GM04504 (cell line): ENCODE measurements around the gene BRSK1.

Experiments
- DNase-seq: peaks from one replicate; pipeline ENCODE4 v3.0.0-alpha.2; 2012; ENCODE audit warnings: low read depth

The BRSK1 gene

DNA sequence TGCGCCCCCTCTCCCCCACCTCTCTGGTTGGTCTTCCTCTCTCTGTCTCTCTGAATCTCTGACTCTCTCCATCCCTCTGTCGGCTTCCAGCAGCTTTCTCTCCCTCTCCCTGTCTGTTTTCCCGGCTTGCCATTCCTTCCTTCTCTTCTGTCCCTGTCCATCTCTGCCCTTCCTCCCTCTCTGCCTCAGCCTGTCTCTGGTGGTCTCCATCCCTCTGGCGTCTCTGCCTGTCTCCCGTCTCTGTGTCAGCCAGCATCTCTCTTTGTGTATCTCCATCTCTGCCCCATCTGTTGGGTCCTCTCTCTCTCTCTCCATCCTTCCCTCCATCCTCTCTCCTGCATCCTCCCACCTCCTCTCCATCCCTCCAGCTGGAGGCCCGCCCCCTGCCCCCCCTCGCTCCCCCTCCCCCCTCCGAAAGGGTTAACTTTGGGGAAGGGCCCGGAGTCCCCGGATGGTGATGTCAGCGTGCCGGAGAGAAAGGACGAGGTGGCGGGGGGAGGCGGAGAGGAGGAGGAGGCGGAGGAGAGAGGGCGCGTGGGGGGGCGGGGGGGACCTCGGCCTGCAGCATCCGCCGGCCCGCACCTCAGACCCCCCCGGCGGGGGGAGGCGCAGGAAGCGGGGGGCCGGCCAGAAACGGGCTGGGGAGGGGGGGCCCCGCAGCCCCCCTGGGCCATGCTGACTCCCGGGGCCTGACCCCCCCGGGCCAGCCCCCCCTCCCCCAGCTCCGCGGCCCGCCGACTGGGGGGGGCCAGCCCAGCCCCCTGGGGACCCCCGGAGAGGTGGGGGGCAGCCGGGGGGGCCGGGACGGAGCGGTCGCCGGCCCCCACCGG, at the start of gene BRSK1:
TSS of gene BRSK1 (plus strand) at position 450 of the 830 bp plus-strand sequence. CDS start 446 bp downstream, outside the sequence.
- peak; percentile 25 for DNase-seq

DNA sequence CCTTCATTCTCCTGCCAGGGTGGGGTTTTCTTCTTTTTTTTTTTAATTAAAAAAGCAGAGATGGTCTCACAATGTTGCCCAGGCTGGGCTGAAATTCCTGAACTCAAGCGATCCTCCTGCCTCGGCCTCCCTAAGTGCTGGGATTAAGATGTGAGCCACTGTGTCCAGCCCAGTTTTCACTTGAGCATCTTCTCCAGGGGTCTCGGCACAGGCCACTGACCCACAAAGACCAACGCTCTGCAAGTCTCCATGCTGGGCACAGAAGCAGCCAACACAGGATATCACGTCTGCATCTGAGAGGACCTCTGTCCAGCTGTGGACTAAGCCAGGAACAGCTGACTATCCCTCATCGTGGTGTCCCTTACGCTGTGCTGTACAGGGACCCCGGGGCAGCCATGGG, 45.8 kb upstream of the BRSK1 start:
- no peak for DNase-seq

DNA sequence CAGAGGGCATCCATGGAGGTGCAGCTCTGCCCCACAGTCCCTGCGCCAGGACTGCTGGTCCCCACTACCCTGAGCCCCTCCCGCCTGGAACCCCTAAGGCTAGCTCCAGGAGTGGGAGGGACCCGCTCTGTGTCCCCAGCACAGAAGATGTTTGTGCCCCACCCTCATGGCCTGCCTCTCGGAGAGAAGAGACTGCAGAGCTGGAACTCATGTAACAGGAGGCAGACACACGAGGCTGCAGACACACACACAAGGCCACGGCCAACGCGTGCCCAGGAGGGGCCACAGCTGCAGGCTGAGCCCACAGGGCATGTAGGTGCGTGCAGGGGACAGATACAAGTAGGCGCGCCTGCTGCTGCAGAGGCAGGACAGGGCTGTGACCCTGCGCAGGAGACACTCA, 44.8 kb upstream of the BRSK1 start:
- no peak for DNase-seq

DNA sequence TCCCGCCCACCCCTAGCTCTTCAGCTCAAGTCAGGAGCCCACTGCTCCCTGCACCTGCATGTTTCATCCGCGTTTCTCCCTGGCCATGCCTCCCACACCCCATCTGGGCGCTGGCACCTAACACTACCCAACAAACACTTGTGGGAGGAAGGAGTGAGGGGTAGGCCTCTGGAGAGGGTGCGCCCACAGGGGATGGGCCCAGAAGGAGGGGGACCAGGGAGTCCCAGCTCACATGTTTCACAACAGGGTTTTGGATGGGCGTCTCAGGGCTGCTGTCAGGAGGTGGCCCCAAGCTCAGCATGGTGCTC, 43.1 kb upstream of the BRSK1 start:
- DNase-seq = no peak

DNA sequence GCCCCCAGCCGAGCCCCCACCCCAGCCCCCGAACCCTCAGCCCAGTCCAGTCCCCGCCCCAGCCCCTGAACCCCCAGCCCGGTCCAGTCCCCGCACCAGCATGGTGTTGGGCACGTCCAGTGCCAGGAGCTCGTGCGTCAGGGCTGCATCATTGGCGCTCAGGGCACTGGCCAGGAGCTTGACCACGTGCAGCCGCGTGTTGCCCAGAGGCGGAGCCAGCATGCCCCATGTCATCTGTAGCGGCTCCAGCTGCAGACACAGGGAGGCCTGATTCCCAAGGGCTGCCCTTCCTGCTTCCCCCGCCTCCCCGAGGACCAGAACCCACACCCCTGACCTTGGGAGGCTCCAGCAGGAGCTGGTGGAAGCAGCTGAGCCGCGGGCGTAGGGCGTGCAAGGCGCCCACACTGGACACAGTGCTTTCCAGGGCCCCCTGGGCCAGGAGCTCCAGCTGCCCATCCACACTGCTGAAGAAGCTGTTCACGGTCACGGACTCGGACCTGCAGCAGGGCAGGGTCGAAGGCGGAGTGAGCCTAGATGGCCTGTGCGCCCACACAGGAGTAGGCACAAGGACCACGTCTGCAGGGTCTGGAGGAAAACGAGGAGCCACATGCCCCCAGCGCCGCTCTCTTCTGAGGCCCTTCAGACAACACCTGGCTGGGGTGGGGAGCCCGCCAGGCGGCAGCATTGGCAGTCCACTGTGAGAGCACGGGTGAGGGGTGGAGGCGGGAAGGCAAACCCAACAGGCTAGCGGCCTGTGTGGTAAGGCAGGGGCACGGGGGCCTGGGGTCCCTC, 42.5 kb upstream of the BRSK1 start:
- no peak for DNase-seq

DNA sequence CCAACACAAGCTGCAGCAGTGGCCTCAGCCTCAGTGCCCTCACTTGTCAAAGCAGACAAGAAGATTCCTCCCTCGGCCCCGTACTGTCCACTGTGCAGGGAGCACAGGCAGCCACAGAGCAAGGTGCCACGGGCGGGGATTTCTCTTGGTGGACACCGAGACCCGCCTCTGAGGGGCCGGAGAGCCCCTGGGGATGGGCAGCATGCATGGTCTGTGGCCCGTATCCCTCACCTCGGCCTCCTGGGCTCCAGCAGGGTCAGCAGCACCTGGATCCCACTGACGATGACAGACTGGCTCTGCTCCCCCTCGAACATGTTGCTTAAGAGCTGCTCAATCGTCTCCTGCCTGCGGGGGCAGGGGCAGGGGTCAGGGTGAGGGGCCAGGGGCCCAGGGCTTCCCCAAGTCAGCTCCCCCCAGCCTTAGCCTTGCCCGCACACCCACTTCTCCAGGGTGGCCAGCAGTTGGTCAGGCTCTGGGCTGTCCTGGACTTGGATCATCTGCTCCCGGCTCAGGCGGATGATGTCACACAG, 41.8 kb upstream of the BRSK1 start:
- no peak for DNase-seq

DNA sequence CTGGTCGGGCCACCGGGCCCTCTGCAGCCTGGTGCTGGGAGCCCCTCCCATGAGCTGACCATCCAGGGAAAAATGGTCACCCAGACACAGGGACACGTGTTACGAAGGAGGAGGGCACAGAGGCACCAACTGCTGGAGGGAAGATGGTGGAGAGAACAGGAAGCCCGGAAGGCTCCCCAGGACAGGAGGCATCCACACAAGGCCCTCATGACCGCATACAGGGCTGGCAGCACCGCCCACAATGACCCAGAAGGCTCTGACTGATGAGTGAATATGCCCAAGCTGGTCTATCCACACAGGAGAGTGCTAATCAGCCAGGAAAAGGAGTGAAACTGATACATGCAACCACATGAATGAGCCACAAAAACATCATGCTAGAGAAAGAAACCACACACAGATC, 41.3 kb upstream of the BRSK1 start:
- DNase-seq = no peak

DNA sequence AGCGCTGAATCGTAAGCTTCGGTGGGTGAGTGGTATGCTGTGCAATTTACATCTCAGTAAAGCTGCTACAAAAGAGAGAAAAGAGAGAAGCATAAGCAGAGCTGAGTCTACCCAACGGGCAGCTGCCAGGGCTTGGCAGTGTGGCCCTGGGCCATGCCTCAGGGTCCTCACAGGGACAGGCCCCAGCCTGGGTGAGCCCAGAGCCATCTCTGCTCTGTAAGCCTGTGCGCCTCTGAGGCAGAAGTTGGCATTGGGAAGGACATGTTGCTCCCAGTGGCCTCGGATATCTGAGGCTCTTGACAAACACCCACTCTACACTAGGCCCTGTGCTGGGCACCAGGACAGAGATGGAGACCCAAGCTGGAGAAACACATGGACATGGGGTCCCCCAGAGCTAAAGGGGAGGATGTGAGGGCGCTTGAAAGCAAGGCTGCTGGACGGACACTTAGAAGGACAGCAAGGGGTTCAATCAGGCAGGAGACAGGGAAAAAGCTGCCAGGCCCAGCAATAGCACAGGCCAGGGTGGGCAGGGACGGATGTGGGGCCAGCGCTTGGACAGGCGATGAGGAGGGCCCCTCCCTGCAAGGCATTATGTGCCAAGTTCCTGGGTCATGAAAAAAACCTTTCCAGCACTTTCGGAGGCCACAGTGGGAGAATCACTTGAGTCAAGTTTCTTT, 39.7 kb upstream of the BRSK1 start:
- no peak for DNase-seq

DNA sequence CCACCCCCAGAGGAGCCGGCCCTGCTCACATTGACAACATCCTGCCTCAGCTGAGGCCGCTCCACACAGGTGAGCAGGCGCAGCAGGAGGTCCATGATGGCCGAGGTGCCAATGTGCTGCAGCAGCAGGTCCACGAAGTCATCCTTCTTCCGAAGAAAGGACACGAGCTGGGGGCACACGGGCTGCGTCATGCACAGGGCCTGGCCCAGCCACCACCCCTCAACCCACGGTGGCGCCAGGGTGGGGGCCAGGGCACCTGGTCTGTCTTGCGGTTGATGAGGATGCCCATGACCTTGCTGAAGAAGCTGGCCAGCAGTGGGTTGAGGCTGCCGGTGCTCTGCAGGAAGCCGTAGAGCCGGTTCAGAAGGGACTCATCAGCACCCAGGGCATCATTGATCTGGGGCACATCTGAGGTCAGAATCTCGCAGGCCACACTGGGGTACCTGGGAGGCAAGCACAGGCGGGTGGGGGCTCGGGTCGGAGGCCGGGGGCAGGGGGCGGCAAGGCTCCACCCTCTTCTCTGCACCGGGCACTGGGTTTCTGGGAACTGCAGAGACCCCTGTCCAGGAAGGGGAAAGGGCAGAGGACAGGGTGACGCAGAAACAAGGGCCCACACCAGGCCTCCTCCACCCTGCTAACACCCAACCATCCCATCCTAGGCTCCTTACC, 38.4 kb upstream of the BRSK1 start:
- DNase-seq = no peak

DNA sequence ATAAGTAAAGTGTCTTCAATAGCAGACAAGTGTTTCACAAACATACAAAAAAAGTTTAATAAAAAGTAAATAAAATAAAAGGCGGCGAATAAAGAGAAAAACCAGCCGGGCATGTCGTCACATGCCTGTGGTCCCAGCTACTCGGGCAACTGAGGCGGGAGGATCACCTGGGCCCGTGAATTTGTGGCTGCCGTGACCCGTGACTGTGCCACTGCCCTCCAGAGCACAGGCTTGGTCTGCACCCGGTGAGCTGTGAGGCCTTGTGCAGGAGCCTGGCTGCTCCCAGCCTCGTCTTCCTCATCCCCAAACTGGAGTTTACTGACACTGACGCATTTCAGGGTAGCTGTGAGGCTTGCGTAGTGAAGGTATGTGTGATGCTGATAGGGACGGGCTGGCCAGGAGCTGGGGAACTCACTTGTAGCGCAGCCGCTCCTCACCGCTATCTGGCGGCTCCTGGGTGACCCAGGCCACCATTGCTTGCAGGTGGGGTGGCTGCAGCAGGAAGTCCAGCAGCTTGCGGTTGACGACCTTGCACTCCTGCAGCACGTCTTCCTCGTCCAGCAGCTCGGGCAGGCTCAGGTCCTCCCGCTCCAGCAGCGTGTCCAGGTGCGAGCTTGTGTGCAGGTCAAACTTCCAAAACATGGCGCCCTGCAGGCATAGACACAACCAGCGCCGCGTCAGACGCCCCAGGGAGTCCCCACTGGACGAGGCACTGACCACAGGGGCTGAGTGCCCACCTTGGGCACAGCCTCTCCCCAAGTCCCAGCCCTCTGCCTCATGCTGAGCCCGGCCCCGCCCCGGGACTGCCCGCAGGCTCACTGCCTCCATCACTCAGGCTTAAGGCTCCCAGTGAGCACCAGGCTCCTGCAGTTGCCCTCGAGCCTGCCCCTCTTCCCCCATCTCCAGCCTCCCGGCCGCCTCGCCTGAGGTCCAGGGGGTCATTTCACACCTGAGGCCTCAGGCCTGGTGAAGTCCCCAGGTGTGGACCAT, 37.0 kb upstream of the BRSK1 start:
- DNase-seq = no peak

DNA sequence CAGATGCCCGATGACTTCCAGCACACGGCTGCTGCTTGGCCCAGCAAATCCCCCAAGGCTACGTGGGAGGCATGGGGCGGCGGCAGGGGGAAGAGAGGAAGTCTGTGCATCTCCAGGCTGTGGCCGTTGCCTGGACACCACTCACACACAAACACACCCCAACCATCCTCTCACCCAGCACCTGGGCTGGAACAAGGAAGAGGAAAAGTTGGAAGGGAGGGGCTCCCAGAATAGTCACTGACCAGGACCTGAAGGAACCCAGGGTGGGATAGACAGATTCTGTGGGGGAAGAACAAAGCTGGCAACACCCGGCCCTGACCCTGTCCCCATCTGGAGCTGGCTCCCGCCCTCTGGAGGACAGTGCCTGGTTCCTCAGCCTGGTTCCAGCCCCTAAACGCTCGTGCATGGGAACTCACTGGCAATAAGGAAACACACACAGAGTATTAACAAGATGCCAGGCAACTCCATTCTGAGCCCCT, 36.1 kb upstream of the BRSK1 start:
- peak; percentile 29 for DNase-seq

DNA sequence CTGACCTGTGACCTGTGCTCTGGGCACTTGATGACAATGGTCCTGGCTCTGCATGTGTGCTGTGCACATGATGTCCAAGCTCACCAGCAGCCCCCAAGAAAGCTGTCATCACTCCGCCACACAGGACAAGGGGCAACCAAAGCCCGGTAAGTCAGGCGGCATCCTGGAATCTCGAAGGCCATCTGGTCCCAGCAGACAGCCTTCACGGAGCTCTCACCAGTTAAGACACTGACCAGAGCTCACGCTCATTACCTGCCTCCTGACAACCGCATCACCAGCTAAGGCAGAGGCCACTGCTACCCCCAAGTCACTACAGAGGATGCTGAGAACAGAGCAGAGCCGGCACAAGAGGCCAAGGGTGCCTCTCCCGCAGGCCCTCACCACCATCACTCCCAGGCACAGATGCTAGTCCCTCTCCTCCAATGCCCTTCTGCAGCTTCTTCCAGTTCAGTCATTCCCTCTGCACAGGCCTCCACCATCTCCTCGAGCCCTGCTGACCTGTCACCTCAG, 35.6 kb upstream of the BRSK1 start:
- no peak for DNase-seq

DNA sequence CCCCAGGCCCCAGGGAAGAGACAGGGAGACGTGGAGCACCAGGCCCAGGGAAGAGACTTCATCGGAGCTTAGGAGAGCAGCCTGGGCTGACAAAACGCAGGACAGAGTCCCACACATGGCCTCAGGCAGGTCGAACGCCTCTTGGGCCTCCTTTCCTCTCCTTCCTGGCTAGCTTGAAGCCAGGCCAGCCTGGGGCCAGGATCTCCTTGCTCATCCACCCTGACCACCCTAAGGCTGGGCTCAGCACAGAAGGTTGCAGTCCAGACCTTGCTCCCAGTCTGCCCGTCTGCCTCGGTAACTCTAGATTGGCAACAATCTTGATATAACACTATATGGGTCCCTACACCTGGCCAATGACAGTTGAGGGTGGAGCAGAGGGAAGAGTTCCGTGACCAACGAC, 35.1 kb upstream of the BRSK1 start:
- no peak for DNase-seq

DNA sequence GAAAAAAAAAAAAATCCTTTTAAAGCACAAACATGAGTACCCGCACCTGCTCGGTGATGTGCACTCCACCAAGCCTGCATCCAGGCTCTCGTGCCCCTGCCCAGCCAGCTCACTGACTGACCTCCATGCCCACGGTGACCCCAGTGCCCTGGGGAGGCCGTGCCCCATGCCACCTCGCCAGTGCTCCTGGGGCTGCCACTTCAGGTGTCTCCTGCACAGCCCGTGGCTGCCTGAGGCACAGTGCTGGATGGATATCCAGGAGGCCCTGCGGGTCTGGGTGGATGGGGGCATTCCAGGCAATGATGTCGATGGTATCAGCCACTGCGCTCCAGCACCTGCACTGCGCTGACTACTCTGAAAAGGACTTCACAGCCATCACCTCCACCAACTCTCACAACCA, 34.0 kb upstream of the BRSK1 start:
- DNase-seq = no peak

DNA sequence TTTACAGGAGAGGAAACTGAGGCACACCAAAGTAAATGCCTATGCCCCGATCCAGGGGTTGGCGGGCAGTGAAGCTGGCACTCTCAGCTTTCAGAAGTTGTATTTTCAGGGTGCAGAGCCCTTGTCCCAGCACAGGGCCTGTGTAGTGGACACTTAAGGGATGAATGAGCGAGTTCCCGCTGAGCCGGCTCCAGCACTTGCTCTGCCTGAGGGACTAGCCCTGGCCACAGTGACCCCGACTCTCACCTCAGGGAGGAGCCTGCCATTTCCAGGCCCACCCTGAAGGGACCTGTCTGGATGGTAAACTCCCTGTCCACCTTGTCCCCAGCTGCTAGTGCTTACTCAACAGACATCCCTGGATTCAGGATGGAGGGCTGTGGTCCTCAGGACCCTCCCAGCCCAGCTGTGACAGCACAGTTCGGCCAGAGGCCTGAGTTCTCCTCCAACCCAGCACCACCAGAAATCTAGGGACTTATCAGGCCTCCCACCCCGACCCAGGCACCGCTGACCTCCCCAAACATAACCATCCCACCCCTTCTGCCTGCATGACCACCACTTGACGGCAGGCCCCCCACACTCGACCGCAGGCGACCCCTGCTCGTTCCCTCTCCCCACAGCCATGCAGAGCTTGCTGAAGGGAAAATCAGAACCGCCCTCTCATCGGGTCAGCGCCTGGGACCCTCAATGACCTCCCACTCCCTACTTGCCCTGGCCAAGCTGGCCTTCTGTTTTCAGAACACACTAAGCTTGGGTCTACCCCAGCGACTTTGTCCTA, 33.3 kb upstream of the BRSK1 start:
- DNase-seq = no peak

DNA sequence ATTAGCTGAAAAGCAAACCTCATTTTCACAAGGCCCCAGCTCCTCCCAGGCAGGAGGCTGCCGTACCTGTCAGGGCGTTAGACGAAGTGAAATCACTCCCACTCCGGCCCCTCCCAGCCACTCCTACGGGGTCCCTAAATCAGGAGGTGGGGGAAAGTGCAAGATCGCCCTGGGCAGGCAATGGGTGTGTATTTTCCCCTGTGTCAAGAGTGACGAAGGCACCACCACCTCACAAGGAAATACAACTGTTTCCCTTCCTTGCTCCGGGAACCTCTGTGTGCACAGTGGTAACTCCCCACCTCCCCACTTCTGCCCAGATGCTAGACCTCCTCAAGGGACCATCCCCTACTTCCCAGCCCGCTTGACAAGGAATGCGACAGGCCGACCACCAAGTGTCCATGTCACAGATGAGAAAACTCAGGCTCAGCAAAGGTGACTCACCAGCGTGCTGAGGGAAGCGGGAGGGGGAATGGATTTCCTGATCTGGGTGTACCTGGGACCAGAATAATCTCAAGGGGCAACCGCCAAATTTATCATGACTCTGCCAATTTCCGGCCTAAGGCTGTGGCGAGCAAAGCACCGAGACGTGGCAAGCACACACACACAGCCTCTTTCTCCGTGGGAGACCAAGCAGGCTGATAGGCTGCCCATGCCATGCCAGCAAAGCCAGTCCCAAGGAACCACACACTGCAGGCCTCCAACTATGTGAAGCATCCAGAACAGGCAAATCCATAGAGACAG, 32.3 kb upstream of the BRSK1 start:
- DNase-seq = no peak

DNA sequence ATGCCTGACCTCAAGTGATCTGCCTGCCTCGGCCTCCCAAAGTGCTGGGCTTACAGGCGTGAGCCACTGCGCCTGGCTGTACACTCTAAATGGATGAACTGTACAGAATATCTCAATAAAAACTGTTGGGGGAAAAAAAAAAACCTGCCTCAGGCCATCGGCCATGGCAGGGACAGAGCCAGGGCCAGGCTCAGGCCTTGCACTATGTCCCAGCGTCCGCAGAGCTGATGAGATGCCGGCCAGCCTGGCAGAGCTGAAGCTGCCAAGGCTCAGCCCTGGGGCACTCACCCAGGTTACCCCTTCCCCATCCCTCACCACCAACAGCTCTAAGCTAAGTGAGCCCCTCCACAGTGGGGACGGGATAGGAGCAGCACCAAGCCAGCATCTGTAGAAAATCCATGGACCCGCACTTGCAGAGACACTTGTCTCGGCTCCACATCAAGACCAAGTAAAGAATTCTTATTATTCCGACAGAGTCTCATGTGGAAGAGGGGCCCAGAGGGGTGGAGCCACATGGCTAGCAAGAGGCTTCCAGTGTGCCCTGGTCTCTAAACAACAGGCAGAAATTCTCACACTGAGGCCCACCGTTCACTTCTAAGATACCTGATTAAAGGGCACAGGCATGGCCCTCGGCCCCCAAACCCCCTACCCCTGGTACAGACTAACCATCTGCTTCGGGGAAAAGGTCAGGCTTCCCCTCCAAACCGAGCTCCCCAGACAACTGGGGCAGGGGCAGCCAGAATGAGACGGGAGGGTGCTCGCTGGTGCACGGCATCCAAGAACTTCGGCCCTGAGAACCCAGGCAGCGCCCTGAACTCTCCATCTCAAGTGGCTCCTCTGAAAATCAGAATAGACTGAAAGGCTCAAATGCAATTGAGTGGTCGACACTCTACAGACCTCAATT, 30.8 kb upstream of the BRSK1 start:
- DNase-seq = no peak
